Naive thymus-derived CD8-positive, alpha-beta T cell (primary cell): Measurements from ENCODE around the gene CRIP3. TPM values are rescaled to one million over a fixed set of nuclear protein-coding genes. Genes with fewer than 3 reads are reported as not detected.
A peak's percentile ranks its signal among the peaks of the same experiment; 100 is the strongest.

Experiments used
- ATAC-seq, 2 donors: fragments of 150-1000 bp; cut with Tn5 transposase in 1 of 2; sonication (Bioruptor Pico), chemical (Tn5 transposase) in 1 of 2; 1 replicate in 1 of 2; 2 replicates in 1 of 2; pipeline ENCODE4 v1.10.0; 2021; ENCODE audit warnings: mild to moderate bottlenecking in 2 of 2, moderate library complexity in 2 of 2
- POLR2A ChIA-PET: fragments of 350-600 bp; sonication (Branson Sonifier 250); formaldehyde crosslinking; loops from one replicate; lab custom pipeline; 2021; ENCODE audit warnings: antibody characterized with exemption; lab: Charles Lee
- DNase-seq, 10 donors: peaks; one replicate each; pipeline versions ENCODE4 v3.0.0 to v3.0.0-alpha.2; 2020 to 2022
- H3K27ac Mint-ChIP-seq, 10 donors: one replicate each; pipeline ENCODE4 v1.8.0; 2020 to 2022; ENCODE audit warnings: mild to moderate bottlenecking in 10 of 10, mixed read lengths in 10 of 10, moderate library complexity in 4 of 10, inconsistent platforms in 1 of 10
- H3K27me3 Mint-ChIP-seq, 5 donors: one replicate each; pipeline ENCODE4 v1.8.0; 2021 to 2022; ENCODE audit warnings: mixed read lengths in 5 of 5
- H3K36me3 Mint-ChIP-seq, 3 donors: one replicate each; pipeline ENCODE4 v1.8.0; 2020 to 2022; ENCODE audit warnings: mixed read lengths in 3 of 3, mild to moderate bottlenecking in 2 of 3, inconsistent platforms in 1 of 3
- H3K4me1 Mint-ChIP-seq, 4 donors: one replicate each; pipeline ENCODE4 v1.8.0; 2021 to 2022; ENCODE audit warnings: mixed read lengths in 4 of 4
- H3K4me3 Mint-ChIP-seq, 10 donors: one replicate each; pipeline ENCODE4 v1.8.0; 2020 to 2022; ENCODE audit warnings: mild to moderate bottlenecking in 10 of 10, mixed read lengths in 10 of 10, moderate library complexity in 6 of 10, inconsistent platforms in 1 of 10
- H3K9me3 Mint-ChIP-seq, 9 donors: one replicate each; pipeline ENCODE4 v1.8.0; 2020 to 2022; ENCODE audit warnings: mixed read lengths in 9 of 9, mild to moderate bottlenecking in 3 of 9, inconsistent platforms in 1 of 9, moderate library complexity in 1 of 9
- polyA plus RNA-seq, 3 donors: library from polyadenylated mRNA; unstranded; fragments of 300-500 nt; fragmentation: Illumina TruSeq; gene quantifications; one replicate each; pipeline ENCODE4 v1.2.3, GENCODE V29; 2021
- total RNA-seq, 8 experiments: library from RNA in 2 of 8; stranded (reverse) in 2 of 8; gene quantifications; one replicate each; pipeline ENCODE4 v1.2.3 and lab custom pipeline; 2021 to 2026

CRIP3 gene
- total and polyA plus RNA-seq, 5 experiments from 2014 or later: 4.1 to 5.3 TPM; not detected in 3

GRCh38 chr6:43256670-43257366, 51.8 kb downstream of the CRIP3 start:
- no peaks in the 10 kb centered on the region for H3K36me3 Mint-ChIP-seq
- peaks cover 11 to 68% (median 42%) of the 10 kb centered on the region in 5 donors for H3K27me3 Mint-ChIP-seq
- no peaks in the 10 kb centered on the region for H3K9me3 Mint-ChIP-seq
- DNase-seq (peak in 1 of 10 donors; percentile 50), ATAC-seq (no peak)
- no peak overlapping the region for H3K4me3 Mint-ChIP-seq
- H3K27ac Mint-ChIP-seq: peak overlapping the region in 1 of 10 donors; percentile 33
- H3K4me1 Mint-ChIP-seq: peaks cover 0 to 3% (median under 1%) of the 10 kb centered on the region in 4 donors
- POLR2A ChIA-PET: no interaction called here

Other genes with a start within 250 kb of the CRIP3 start
- 10 to 100 TPM; 58.1 to 59.3 TPM for gene MRPL2, start 249.4 kb downstream of the CRIP3 start, total RNA-seq
- 10 to 100 TPM; 40.7 to 69.9 (median 59.5) TPM for gene MRPL2, start 249.4 kb downstream of the CRIP3 start, polyA plus RNA-seq
- 10 to 100 TPM; 57.2 to 64.6 TPM for gene KLC4, start 249.2 kb downstream of the CRIP3 start, total RNA-seq
- 10 to 100 TPM in 2 of 3 donors, 1 to 10 TPM in 1; 9.9 to 12.7 (median 10.9) TPM for gene KLC4, start 249.2 kb downstream of the CRIP3 start, polyA plus RNA-seq
- 10 to 100 TPM; 19.4 to 22.2 TPM for gene PTK7, start 232.5 kb downstream of the CRIP3 start, total RNA-seq
- gene PTK7, start 232.5 kb downstream of the CRIP3 start, polyA plus RNA-seq: 10 to 100 TPM in 1 of 3 donors, 1 to 10 TPM in 1, not detected in 1; 6.5 to 10.3 TPM
- 10 to 100 TPM; 26.5 to 27.3 TPM for gene SRF, start 137.6 kb downstream of the CRIP3 start, total RNA-seq
- gene SRF, start 137.6 kb downstream of the CRIP3 start, polyA plus RNA-seq: 1 to 10 TPM; 3.9 to 6.9 (median 5.2) TPM
- gene CUL9, start 126.6 kb downstream of the CRIP3 start, total RNA-seq: 100 to 1,000 TPM; 101 to 110 TPM
- gene CUL9, start 126.6 kb downstream of the CRIP3 start, polyA plus RNA-seq: 10 to 100 TPM in 2 of 3 donors, 1 to 10 TPM in 1; 6.8 to 10.4 (median 10.3) TPM
- gene DNPH1, start 79.3 kb downstream of the CRIP3 start, total RNA-seq: 10 to 100 TPM; 45.9 to 53.8 TPM
- 100 to 1,000 TPM; 109 to 173 (median 121) TPM for gene DNPH1, start 79.3 kb downstream of the CRIP3 start, polyA plus RNA-seq
- gene TTBK1, start 65.3 kb downstream of the CRIP3 start, total RNA-seq: not detected
- not detected for gene TTBK1, start 65.3 kb downstream of the CRIP3 start, polyA plus RNA-seq
- gene SLC22A7, start 10.6 kb downstream of the CRIP3 start, total RNA-seq: not detected
- gene SLC22A7, start 10.6 kb downstream of the CRIP3 start, polyA plus RNA-seq: not detected
- gene ZNF318, start 60.8 kb upstream of the CRIP3 start, total RNA-seq: 10 to 100 TPM; 34.4 to 35.0 TPM
- gene ZNF318, start 60.8 kb upstream of the CRIP3 start, polyA plus RNA-seq: 1 to 10 TPM; 3.4 to 7.0 (median 5.7) TPM
- gene ABCC10, start 118.7 kb upstream of the CRIP3 start, total RNA-seq: 10 to 100 TPM; 67.2 to 72.6 TPM
- gene ABCC10, start 118.7 kb upstream of the CRIP3 start, polyA plus RNA-seq: 10 to 100 TPM in 2 of 3 donors, 1 to 10 TPM in 1; 9.6 to 15.9 (median 10.6) TPM
- gene DLK2, start 146.7 kb upstream of the CRIP3 start, total RNA-seq: 1 to 10 TPM in 1 of 2 experiments, under 1 TPM in 1; 0.71 to 1.2 TPM
- 1 to 10 TPM in 1 of 3 donors, under 1 TPM in 1, not detected in 1; 0.22 to 1.2 TPM for gene DLK2, start 146.7 kb upstream of the CRIP3 start, polyA plus RNA-seq
- 10 to 100 TPM; 47.7 to 54.7 TPM for gene TJAP1, start 168.7 kb upstream of the CRIP3 start, total RNA-seq
- gene TJAP1, start 168.7 kb upstream of the CRIP3 start, polyA plus RNA-seq: 10 to 100 TPM in 1 of 3 donors, 1 to 10 TPM in 2; 5.1 to 12.1 (median 8.4) TPM
- under 1 TPM; 0.41 to 0.49 TPM for gene LRRC73, start 201.5 kb upstream of the CRIP3 start, total RNA-seq
- not detected for gene LRRC73, start 201.5 kb upstream of the CRIP3 start, polyA plus RNA-seq
- 10 to 100 TPM; 77.0 to 77.5 TPM for gene YIPF3, start 208.1 kb upstream of the CRIP3 start, total RNA-seq
- gene YIPF3, start 208.1 kb upstream of the CRIP3 start, polyA plus RNA-seq: 10 to 100 TPM; 58.4 to 70.4 (median 68.3) TPM
- 10 to 100 TPM; 47.9 to 51.9 TPM for gene POLR1C, start 208.3 kb upstream of the CRIP3 start, total RNA-seq
- gene POLR1C, start 208.3 kb upstream of the CRIP3 start, polyA plus RNA-seq: 10 to 100 TPM in 2 of 3 donors, 1 to 10 TPM in 1; 9.4 to 23.2 (median 14.6) TPM